ENCODE data around the gene ATP8A2. TPM values are rescaled to one million over a fixed set of nuclear protein-coding genes. Genes with fewer than 3 reads are reported as not detected.
A peak's percentile ranks its signal among the peaks of the same experiment; 100 is the strongest.

Gene ATP8A2
- total RNA-seq, 1 experiment from 2014 or later: 0.26 TPM

- Mint-ChIP-seq H3K4me3 (ENCODE audit: unreplicated experiment) (no peak overlapping the region), H3K9me3 (ENCODE audit: unreplicated experiment) (no peaks in the 10 kb centered on the region)
- CTCF ChIA-PET: interaction anchor here (0.7 kb wide), 1 partner anchor 161 kb away, joined by 3 read pairs; no protein-coding TSS in a partner anchor
These were observed 306.2 kb downstream of the ATP8A2 start for GRCh38 chr13:25677956-25678355.

GRCh38 chr13:25678398-25678797 lies 306.6 kb downstream of the ATP8A2 start:
- Mint-ChIP-seq H3K36me3 (ENCODE audit: insufficient read depth, unreplicated experiment) (no peaks in the 10 kb centered on the region), H3K27ac (ENCODE audit: low read depth, unreplicated experiment) (no peak overlapping the region), H3K27me3 (ENCODE audit: insufficient read depth, unreplicated experiment) (no peaks in the 10 kb centered on the region), H3K9me3 (ENCODE audit: unreplicated experiment) (no peaks in the 10 kb centered on the region), H3K4me1 (ENCODE audit: insufficient read depth, unreplicated experiment) (peaks cover 7% of the 10 kb centered on the region), H3K4me3 (ENCODE audit: unreplicated experiment) (no peak overlapping the region)
- intact Hi-C loops (cut with micrococcal nuclease): no loop called here
- ChIA-PET POLR2A (no interaction called here), CTCF (interaction anchor here (0.7 kb wide), 1 partner anchor 160 kb away, joined by 3 read pairs; no protein-coding TSS in a partner anchor)
- no peak for DNase-seq (ENCODE audit: unreplicated experiment)
- TF ChIP-seq CTCF (IDR thresholded peaks at IDR 0.05; ENCODE audit: unreplicated experiment): no peak
- no TSS peak for BruUV-seq (replicated peaks)

More at GRCh38 chr13:25677956-25678355, 306.2 kb downstream of the ATP8A2 start:
- no peak for DNase-seq (ENCODE audit: unreplicated experiment)
- intact Hi-C loops (cut with micrococcal nuclease): no loop called here
- no TSS peak for BruUV-seq (replicated peaks)
- TF ChIP-seq CTCF (IDR thresholded peaks at IDR 0.05; ENCODE audit: unreplicated experiment): no peak
- peaks cover 7% of the 10 kb centered on the region for H3K4me1 Mint-ChIP-seq (ENCODE audit: insufficient read depth, unreplicated experiment)
- H3K27me3 Mint-ChIP-seq (ENCODE audit: insufficient read depth, unreplicated experiment): peaks cover 4% of the 10 kb centered on the region
- no peaks in the 10 kb centered on the region for H3K36me3 Mint-ChIP-seq (ENCODE audit: insufficient read depth, unreplicated experiment)
- POLR2A ChIA-PET: no interaction called here
- H3K27ac Mint-ChIP-seq (ENCODE audit: low read depth, unreplicated experiment): peak overlapping the region; percentile 4

GRCh38 chr13:25679159-25679558 lies 307.4 kb downstream of the ATP8A2 start:
- H3K27me3 Mint-ChIP-seq (ENCODE audit: insufficient read depth, unreplicated experiment): no peaks in the 10 kb centered on the region
- H3K27ac Mint-ChIP-seq (ENCODE audit: low read depth, unreplicated experiment): no peak overlapping the region
- H3K4me3 Mint-ChIP-seq (ENCODE audit: unreplicated experiment): no peak overlapping the region
- DNase-seq (ENCODE audit: unreplicated experiment): no peak
- no peaks in the 10 kb centered on the region for H3K36me3 Mint-ChIP-seq (ENCODE audit: insufficient read depth, unreplicated experiment)
- POLR2A ChIA-PET: no interaction called here
- TF ChIP-seq CTCF (IDR thresholded peaks at IDR 0.05; ENCODE audit: unreplicated experiment): no peak
- BruUV-seq (replicated peaks): no TSS peak
- peaks cover 7% of the 10 kb centered on the region for H3K4me1 Mint-ChIP-seq (ENCODE audit: insufficient read depth, unreplicated experiment)
- H3K9me3 Mint-ChIP-seq (ENCODE audit: unreplicated experiment): no peaks in the 10 kb centered on the region
- intact Hi-C loops (cut with micrococcal nuclease): no loop called here
- CTCF ChIA-PET: no interaction called here

- Mint-ChIP-seq H3K9me3 (ENCODE audit: unreplicated experiment) (no peaks in the 10 kb centered on the region), H3K4me3 (ENCODE audit: unreplicated experiment) (no peak overlapping the region), H3K4me1 (ENCODE audit: insufficient read depth, unreplicated experiment) (peaks cover 7% of the 10 kb centered on the region), H3K36me3 (ENCODE audit: insufficient read depth, unreplicated experiment) (no peaks in the 10 kb centered on the region), H3K27me3 (ENCODE audit: insufficient read depth, unreplicated experiment) (no peaks in the 10 kb centered on the region), H3K27ac (ENCODE audit: low read depth, unreplicated experiment) (no peak overlapping the region)
- intact Hi-C loops (cut with micrococcal nuclease): no loop called here
- DNase-seq (ENCODE audit: unreplicated experiment): no peak
- BruUV-seq (replicated peaks): no TSS peak
- TF ChIP-seq CTCF (IDR thresholded peaks at IDR 0.05; ENCODE audit: unreplicated experiment): no peak
- ChIA-PET POLR2A (no interaction called here), CTCF (no interaction called here)
These were observed 308.2 kb downstream of the ATP8A2 start for GRCh38 chr13:25679936-25680335.

Data from MCF 10A (cell line).